T-helper 9 cell (primary cell): ENCODE data around the gene MAP2.

Experiments
- DNase-seq: peaks from one replicate; pipeline ENCODE4 v3.0.0-alpha.2; 2020

MAP2 gene

GRCh38 chr2:209600341-209601171 lies 176.7 kb downstream of the MAP2 start:
- DNase-seq: no peak

DNA sequence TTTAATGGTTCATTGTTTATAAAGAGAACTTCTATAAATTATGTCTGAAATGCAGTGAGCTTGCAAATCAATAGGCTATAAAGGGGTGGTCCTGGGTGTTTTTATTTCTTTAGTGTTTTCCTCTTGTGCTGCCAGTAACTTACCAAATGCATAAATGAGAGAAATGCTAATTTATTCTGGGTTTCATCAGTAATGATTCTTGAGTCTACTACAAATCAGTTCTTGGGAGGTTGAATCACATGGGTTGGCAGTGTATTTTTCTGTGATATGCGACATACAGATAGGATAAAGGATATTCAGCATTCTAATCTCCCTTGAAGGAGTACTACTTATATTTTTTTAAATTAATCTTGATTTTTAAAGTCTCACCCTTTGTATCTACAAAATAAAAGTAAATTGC lies 177.7 kb downstream of the MAP2 start:
- no peak for DNase-seq

DNA sequence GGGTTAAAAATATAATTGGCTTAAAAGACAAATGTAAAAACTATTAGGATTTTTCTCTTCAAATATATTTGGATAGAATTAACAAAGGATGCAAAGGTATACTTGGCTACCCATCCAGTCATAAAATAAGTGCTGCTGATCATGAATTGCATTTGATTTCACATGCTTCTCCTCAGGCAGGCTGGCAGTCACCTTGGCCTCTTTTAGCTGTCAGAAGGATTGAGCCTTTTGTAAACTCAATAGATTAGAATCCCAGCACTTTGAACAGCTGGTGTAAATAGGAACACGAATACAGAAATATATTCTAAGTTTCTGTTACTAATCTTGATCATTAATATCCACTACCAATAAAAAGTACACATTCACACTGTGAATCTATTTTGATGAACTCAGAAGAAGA lies 178.4 kb downstream of the MAP2 start:
- DNase-seq: no peak

- no peak for DNase-seq
Observed at GRCh38 chr2:209609531-209609930, 185.7 kb downstream of the MAP2 start.

GRCh38 chr2:209610631-209611030 lies 186.8 kb downstream of the MAP2 start:
- DNase-seq: no peak

DNA sequence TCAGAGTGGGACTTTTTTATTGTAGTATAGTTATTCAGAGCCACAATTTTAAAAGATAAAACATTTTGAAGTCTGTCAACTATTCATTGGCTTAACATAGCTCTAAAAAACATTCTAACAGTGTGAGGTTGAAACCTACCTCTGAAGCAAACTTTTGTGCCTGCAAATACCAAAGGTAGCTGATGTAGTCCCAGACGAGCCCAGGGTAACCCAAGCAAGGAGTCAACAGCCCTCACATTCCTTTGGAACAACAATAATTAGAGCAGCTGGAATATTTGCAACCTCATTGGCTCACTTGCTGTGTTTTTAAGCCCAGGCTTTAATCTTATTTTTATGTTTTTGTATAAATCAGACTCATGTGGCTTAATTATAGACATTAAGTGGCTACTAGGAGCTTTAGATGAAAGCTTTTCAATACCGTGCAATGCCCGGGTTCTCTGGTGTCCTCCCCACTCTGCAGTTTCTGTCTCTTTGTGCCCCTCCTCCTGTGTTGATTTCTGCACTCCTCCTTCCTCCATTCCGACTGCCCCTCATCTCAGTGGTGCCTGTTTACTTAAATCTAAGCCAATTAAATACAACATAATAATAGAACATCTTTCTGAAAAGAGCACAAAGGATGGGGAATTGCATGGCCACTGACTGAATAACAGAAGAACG lies 189.9 kb downstream of the MAP2 start:
- DNase-seq: no peak

DNA sequence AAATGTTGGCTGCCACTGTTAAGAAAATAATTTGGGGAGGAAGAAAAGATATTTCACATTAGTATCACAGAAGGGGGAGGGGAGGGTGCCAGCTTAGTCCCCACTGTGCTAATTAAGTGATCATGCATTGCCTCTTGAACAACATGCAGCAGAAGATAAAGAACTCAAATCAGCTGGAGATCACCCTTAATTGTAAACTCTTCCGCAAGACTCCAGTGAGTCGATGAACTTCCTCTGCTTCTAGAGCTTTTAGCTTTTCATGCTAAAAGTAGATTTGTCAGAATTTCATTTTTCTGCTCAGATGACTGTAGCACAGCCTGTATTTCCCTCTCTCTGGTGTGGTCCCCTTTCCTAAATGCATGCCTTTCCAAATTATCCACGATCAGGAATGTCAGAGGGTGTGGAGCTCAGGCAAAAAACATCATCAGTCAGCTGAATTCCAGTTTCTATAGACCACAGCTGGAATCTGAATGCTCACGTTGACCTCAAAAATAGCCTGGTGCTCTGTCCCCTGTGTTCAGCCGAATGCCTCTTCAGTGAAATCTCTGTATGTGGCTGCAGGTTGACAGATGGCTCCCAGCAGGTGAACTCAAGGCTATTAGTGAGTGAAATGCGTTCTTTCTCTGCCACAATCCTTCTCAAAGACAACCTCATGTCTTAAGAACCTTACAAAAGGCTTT lies 191.0 kb downstream of the MAP2 start:
- no peak for DNase-seq

DNA sequence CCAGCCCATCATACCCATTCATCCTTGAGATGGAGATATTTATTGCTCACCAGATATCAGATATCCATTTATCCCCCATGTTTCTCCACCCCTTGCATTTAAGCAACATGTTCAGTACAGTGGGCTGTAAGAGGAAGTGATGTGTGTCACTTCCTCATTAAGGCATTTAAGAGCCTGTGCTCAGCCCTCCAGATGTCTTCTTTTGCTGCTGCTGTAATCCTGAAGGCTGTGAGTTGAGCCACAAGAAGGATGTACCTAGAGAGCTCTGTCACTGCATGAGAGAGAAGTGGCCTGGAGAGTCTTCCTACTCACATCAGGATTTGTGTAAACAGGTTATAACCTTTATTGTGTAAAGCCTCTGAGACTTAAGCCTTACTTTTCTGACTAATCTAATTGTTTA lies 195.9 kb downstream of the MAP2 start:
- no peak for DNase-seq

DNA sequence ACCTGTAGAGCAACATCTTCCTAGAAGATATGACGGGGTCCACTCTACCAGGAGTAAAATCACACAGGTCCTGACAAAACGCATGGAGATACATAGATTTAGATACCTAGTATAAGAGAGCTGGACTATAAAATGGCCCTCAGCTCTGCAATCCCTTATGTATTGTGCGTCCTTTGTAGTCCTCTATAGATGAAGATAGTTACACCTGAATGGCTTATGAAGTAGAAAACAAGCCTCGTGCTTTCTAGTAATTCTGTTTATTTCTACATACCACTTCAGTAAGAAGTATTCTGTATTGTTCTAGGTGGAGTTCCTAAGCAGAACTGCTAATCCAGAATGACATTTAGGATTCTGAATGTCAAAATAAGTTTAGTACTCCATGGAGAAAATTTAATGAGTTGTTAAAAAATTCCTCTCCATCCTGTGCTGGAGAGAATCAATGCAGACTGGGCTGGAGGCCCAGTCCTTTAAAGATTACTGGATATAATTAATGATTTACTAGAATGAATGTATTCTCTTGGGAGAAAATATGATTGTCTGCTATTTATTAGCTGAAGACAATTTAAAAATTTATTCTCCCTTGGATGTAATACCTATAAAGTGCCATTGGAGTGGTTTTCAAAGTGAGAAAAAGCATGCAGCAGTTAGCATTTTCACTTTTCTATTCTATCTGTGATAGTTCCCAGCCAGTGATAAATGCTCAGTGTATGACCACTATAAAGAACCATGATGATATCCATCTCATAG lies 200.5 kb downstream of the MAP2 start:
- no peak for DNase-seq

GRCh38 chr2:209629597-209629996 lies 205.8 kb downstream of the MAP2 start:
- DNase-seq: no peak

GRCh38 chr2:209633911-209634310 lies 210.1 kb downstream of the MAP2 start:
- no peak for DNase-seq

GRCh38 chr2:209636076-209636475 lies 212.2 kb downstream of the MAP2 start:
- no peak for DNase-seq

DNA sequence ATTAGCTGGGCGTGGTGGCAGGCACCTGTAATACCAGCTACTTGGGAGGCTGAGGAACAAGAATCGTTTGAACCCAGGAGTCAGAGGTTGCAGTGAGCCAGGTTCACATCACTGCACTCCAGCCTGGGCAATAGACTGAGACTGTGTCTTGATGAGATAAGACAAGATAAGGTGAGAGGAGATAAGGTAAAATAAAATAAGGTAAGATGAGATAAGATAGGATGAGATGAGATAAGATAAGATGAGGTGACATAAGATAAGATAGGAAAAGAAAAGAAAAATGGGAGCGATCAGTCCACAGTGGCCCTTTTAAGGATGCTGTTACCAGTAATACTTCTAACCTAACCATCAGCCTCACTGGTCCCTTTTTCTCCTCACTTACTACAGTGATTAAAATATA lies 213.4 kb downstream of the MAP2 start:
- no peak for DNase-seq

DNA sequence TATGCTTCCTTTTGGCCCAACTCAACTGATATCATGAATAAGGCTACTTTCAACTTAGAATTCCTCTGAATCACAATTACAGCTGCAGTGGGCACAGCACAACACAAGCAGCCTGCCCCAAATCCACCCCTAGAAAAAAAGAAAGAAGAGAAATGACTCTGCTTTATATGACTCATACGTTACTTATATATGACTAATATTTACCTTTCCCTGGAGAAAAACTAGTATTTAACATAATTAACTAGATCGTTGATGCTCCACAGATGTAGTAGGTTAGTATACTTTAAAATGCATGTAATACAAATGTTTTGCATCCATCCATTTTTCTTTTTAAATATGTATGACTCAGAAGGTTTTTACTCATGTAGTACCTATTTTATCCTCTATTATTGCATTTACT lies 214.5 kb downstream of the MAP2 start:
- DNase-seq: no peak

DNA sequence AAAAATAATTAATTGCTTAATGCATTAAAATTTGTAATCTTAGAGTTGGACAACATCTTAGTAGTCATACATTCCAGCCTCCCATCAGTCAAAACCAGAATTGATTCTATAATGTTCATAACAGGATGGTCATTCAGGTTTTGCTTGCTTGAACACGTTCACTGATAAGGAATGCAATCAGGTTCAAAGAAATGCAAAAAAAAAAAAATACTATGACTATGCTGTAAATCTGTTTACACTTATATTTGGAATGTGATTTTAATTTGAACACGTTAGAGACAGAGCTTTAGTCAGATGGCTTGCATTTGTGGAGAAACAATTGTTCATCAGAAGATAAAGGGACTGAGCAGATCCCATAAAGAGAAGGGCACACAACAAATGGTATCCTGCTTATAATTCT lies 216.5 kb downstream of the MAP2 start:
- no peak for DNase-seq

- no peak for DNase-seq
Observed at GRCh38 chr2:209642146-209642820, 218.4 kb downstream of the MAP2 start.

DNA sequence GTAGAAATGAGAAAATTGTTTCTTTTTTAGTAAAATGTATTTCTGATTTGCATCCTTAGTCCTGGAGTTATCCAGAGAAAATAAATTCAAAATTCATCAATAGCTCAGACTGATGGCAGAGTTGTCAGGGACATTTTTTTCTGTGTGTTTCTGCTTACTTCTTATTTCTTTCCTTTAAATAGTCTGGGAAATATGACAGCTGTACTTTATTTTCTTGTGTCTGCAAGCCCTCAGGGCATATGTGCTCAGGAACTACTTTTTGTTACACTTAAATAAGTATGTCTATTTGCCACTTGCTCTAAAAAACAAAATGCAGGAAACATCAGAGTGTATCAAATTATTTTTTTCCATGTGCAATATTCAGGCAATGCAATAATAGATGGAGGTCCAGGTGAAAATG lies 221.0 kb downstream of the MAP2 start:
- no peak for DNase-seq

DNA sequence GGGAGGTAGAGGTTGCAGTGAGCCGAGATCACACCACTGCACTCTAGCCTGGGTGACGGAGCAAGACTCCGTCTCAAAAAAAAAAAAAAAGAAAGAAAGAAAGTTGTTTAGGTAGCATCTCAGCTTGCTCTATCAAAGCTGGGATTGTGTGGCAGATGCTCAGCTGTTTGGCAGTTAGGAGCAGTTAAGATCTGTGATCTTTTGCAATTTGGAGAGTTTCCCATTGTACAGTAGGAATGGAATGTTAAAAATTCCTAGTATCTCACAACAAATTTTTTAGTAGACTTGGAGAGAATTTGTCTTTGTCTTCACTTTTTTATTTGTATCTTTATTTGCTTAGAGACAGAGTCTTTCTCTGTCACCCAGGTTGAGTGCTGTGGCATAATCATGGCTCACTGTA lies 224.9 kb downstream of the MAP2 start:
- no peak for DNase-seq

DNA sequence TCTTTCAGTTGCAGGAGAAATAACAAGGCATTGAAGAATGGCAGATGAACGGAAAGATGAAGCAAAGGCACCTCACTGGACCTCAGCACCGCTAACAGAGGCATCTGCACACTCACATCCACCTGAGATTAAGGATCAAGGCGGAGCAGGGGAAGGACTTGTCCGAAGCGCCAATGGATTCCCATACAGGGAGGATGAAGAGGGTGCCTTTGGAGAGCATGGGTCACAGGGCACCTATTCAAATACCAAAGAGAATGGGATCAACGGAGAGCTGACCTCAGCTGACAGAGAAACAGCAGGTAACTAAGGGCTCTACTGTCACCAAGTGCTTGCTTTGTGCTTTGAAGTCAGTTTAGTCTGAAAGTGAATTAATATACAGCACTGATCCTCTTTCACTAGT lies 229.3 kb downstream of the MAP2 start:
- DNase-seq: no peak

GRCh38 chr2:209661286-209661894 lies 237.5 kb downstream of the MAP2 start:
- DNase-seq: no peak

DNA sequence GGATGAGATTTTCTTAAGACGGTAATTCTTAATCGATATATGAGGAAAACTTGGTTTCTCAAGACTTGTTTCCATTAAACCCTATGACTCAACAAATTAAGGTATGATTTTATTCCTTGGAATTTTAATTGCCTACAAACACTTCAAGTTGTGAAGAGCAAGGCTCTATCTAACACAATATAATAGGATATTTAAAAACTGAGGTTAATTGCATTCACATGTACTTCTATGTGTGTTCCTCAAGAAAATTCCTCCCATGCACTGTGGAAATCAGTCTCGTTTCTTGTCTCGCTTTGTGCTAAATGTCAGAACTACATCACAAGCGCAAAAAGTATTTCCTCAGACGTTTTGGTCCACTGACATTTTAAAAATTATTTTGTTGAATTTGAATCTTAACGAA lies 238.2 kb downstream of the MAP2 start:
- no peak for DNase-seq

DNA sequence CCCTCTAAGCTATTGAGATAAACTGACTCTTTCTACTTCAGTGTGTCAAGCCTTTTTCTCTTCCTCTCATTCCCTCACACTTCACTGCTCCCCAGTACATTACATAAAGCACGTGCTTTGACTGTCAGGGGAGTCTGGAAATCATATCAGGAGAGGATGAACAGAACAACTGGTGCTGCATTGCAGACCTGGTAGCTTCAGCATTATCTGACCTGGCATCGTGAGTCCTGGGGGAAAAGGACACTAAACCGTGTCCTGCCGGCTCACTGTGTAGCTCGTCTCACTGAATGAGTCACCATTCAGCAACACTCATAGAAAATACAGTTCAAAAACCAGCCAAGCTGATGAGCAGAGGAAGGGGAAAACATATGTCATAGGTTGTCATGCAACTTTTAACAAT lies 239.3 kb downstream of the MAP2 start:
- DNase-seq: no peak
